ENCODE data around the gene HEXIM2. TPM values are rescaled to one million over a fixed set of nuclear protein-coding genes. Genes with fewer than 3 reads are reported as not detected.

HEXIM2 gene

Small RNA genes within 50 kb of the gene (microRNA-seq; reads per million reads assigned to microRNA genes)
- gene MIR6784 = not detected
